RPMI7951 (cell line): ENCODE data around the gene FGR. TPM values are rescaled to one million over a fixed set of nuclear protein-coding genes. Genes with fewer than 3 reads are reported as not detected.

Experiments used
- DNase-seq: peaks from one replicate; pipeline ENCODE4 v3.0.0-alpha.2; 2012; ENCODE audit warnings: low read depth
- total RNA-seq: library from RNA; depleted of rRNA; stranded (reverse); fragments of >200 nt; shearing (Covaris generic); gene quantifications from 2 replicates; pipeline ENCODE4 v1.2.3, GENCODE V29; 2014

Gene FGR
- total RNA-seq, 1 experiment from 2014 or later = not detected

DNA sequence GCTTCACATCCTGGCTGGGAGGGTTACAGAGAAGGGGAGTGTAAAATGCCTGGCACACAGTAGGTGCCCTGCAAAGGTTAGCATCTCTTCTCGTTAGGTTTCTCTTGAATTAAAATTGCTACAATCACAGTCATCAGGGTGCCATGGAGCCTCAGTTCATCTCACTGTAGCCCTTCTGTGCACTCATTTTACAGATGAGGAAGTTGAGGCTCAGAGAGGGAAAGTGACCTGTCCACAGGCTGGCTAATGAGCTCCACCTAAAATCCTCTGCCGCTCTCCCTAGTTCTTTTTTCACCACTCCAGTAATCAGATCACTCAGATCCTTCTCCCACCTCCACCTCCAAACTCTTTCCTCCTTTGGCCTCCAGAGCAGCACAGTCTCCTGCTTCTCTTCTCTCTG lies 17.6 kb downstream of the FGR start:
- DNase-seq = no peak

GRCh38 chr1:27616441-27616840 lies 18.5 kb downstream of the FGR start:
- DNase-seq = no peak

DNA sequence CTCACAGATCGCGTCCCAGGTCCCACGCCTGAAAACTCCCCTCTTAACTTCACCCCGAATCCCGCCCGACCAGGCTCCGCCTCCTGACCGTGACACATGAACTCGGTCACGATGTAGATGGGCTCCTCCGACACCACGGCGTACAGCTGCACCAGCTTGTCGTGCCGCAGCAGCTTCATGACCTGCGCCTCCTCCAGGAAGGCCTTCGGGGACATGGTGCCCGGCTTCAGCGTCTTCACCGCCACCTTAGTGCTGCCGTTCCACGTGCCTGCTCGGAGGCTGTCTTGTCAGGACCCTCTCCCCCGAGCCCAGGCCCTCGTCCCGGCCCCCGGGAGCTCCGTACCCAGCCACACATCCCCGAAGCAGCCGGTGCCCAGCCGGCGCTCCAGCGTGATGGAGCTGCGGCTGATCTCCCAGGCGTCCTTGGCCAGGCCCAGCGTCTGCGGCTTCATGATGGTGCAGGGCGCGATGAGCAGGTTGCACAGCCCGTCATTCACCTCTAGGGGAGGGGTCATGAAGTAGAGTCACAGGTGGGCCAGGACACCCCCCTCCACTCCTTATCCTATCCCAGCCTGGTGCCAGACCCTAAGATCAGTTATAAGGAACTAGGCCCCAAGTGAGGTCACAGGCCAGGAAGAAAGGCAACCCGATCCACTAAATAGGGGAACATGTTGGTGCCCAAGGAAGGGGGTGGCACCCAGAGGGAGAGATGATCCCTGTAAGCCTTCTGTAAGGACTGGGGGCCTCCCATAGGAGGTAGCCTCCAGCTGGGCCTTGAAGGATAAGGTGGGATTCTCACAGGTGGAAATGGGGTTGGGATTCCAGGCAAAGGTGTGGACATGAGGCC lies 19.4 kb downstream of the FGR start:
- no peak for DNase-seq

DNA sequence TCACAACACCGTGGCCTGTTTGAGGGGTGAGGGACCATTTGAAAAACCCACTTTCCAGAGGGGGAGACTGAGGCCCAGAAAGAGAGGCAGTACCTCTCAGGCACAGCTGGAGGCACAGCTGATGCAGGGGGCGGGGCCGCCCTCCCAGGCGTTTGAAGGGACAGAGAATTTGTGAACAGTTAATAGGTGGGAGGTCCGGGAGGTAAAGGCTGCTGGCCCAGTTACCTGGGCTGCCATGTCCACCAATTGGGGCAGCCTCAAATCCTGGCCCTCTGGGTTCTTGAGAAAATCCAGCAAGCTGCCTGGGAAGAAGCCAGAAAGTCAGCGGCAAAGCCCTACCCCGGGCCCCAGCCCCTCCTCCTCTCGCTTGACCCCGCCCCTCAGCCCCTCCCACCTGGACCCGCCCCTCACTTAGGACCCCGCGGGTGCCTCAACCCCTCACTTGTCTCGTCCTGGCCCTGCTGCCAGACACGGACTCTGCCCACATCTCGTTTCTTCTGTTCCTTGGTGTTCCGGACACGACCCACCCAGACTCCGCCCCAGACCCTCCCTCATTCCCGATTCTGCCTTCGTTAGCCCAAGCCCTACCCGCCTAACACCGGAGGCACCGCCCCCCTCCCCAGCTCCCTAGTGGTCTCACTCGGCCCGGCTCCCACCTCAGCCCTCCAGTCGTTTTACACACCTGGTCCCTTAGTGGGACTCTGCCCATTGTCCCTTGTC lies 20.2 kb downstream of the FGR start:
- no peak for DNase-seq

GRCh38 chr1:27614043-27614624 lies 20.9 kb downstream of the FGR start:
- no peak for DNase-seq

DNA sequence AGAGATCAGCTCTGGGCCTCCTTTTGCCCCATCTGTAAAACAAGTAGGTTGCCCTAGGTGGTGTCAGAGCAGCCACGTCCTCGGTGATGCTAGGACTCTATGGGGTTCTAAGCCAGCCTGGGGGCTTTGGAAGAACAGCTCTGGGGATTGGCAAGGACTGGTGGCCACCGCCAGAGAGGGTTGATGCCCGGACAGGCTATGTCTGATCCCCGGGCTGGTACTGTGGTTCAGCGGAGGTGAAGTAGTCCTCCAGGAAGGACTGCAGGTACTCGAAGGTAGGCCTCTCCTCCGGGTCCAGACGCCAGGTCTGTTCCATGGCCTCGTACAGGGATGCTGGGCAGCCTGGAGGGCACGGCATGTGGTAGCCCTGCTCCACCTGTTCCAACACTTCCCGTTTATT lies 22.3 kb downstream of the FGR start:
- DNase-seq = no peak

DNA sequence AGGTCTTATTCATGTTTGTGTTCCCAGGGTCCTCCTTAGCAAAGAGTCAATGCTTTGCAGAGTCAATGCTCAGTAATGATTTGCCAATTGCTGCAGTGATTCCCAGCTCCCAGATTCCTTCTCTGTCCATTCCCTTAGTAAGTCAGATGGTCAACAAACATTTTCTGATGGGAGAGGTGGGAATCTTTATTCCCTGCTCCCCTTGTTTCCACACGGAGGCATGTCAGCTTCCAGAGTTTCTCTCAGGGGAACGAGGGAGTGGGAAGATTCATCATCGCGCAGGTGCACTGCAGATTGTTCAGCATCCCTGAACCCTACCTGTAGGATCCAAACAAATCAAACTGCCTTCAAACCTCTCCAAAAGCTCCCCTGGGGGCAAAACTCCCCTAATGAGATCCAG lies 23.5 kb downstream of the FGR start:
- DNase-seq = no peak

DNA sequence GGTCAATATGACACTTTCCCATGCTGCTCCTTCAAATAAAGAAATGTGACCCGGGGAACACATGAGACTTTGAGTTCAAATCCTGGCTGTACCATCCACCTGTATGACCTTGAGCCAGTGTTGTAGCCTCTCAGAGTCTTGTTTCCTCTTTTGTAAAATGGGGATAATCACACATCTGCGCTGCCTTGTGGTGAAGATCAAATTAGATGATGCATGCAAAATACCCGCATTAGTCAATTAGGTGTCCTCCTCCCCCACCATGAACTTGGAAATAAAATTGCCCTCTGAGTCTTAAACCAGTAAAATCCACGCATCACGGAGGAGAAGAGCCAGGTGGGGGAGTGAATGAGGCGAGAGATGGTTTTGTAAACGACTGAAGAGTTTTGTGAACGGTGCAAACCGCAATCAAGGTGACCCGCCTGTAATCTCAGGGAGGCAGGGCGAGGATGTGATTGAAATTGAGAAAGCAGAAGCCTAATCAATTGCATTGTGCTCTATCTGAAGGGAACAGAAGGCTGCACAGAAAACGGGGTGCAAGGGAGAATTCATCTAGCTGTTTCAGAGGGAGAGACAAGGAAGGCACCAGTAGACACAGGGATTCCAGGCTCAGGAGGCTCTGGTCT lies 25.3 kb downstream of the FGR start:
- DNase-seq = no peak

GRCh38 chr1:27609210-27609555 lies 25.8 kb downstream of the FGR start:
- no peak for DNase-seq

DNA sequence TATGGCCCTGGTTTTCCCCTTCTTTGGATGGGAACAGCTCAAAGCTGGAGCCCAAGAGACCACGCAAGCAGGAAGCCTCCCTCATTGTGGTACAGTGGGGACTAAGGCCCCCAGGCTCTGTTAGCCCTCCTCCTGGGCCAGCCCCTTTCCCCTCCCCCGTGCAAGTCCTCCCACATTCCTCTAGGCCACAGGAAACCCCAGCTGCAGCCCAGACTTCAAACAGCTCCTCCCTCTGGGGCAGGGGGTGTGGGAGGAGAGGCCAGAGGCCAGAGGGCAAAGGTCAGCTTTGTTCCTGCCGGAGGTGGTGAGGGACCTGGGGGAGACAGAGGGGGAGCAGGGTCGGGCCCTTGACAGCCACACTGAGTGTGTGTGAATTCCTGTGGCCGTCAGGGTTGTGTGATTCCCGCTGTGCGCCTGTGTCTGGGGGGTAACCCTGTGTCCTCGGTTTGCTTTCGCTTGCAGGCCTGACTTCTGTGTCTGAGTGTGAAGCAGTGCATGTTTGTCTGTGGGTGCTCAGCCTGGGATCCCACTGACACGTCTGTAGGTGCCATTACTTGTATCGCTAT lies 27.7 kb downstream of the FGR start:
- peak; percentile 49 for DNase-seq

DNA sequence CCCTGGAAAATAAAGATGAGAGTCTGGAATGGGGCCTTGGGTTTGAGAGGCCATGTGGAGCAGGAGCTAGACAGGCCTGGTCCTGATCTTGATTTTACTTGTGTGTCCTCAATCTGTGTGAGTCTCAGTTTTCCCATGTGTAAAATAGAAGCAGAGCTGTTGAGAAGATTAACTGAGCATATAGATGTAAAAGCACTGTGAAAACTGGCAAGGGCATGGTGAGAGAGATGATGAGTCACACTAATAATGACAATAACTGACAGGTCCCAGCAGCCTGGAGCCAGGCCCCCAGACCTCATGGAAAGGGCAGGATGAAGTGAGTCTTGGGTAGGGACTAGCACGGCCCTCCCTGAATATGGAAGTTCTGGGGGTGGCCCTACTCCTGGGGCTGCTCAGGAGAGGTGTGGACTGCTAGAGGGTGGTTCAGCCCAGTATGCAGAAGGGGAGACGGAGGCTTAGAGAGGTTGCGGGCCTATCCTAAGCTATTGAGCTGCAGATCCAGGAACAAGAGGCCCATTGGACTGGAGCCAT lies 28.2 kb downstream of the FGR start:
- peak; percentile 39 for DNase-seq

DNA sequence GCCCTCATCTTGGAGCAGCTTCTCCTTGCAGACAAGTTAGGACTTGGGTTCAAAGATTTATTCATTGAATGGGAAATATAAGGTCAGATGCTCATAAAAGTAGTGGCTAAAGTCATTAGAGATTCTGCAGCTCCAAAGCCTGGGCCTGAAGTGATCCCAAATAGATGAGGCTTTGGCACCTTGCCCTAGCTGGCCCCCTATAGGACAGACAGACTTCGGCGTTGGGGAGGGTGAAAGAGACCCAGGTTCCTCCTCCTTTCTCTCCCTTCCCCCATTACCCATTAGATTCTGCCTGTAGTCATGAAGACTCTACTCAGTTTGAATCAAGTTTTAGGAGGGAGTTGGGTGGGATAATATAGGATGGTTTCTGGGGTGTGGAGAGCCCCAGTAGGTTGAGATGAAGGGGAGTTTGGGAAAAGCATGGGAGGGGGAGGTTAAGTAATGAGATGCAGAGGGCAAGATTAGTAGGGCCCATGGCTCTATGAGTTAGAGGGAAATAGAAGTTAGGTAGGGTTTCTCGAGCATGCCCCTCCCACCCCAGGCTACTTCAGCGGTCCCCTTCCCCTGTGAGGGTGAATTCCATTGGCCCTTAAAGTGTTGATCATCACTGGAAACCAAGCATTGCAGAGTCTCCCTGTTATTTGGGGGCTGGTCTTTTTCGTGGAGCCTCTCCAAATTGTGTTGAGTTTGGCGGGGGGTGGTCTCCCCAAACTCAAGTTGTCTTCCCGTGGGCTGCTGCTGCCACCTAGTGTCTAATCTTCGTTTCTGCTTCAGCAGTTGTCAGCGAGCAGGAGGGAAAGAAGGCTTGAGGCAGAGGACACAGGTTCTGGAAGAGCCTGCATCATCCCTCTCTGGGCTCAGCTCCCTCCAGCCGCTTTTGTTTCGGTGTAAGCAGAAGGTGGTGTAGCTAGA lies 28.9 kb downstream of the FGR start:
- DNase-seq = peak; percentile 60

DNA sequence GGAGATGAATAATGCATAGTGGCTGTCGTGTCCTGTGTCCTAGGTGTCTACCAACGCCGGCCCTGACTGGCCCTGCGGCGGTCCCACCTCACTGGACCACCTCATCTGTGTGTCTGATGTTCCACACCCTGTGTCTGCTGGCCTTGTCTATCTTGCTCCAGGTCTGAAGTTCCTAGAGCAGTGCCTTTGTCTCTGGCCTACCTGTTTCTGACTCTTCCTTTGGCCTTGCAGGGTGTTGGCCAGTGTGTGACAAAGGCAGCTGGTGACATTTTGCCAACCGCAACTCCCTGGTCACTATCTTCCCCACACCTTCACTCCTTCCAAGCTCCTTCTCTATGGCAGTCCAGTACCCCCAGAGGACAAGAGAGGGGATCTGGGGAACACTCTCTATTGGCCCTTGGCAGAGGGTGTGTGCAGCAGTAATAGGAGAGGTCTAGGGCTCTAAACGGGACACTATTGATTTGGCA lies 29.7 kb downstream of the FGR start:
- no peak for DNase-seq

DNA sequence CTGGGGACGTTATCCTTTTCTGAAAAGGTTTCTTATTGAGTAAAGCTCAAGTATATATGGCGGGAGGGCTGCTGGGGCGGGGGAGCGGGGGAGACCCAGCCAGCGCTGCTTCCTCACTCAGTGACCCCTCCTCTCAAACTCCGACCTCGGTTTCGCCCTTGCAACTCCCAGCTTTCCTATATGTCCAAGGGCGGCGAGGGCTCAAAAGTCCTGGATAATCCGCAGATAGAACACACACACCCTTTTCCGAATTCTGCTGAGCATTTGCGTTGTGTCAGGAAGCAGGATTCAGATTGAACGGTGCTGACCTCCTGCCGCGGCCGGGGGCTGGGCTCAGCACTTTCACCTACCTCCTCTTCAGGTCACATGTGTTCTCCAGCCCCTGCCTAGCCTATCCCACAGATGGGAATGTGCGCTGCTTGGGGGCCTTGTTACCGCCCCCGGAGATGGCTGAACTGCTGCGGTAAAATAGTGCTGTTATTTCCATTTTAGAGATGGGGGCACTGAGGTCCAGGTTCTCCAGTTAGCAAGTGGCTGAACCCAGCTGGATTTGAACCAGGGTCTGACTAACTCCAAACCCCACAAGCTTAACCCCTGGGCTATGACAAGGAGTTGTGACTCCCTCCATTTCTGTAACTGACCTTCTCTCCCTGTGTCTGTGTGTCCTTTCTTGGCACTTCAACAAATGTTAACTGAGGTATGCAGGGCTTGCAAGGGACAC lies 30.2 kb downstream of the FGR start:
- no peak for DNase-seq

GRCh38 chr1:27603681-27604578 lies 31.1 kb downstream of the FGR start, which contains the start of gene AHDC1:
Gene AHDC1, minus strand, starts transcription at chr1:27604144. Its CDS starts 52,029 bp downstream, at chr1:27552115.
- DNase-seq = peak; percentile 87

GRCh38 chr1:27603309-27603680 lies 31.7 kb downstream of the FGR start:
- no peak for DNase-seq

DNA sequence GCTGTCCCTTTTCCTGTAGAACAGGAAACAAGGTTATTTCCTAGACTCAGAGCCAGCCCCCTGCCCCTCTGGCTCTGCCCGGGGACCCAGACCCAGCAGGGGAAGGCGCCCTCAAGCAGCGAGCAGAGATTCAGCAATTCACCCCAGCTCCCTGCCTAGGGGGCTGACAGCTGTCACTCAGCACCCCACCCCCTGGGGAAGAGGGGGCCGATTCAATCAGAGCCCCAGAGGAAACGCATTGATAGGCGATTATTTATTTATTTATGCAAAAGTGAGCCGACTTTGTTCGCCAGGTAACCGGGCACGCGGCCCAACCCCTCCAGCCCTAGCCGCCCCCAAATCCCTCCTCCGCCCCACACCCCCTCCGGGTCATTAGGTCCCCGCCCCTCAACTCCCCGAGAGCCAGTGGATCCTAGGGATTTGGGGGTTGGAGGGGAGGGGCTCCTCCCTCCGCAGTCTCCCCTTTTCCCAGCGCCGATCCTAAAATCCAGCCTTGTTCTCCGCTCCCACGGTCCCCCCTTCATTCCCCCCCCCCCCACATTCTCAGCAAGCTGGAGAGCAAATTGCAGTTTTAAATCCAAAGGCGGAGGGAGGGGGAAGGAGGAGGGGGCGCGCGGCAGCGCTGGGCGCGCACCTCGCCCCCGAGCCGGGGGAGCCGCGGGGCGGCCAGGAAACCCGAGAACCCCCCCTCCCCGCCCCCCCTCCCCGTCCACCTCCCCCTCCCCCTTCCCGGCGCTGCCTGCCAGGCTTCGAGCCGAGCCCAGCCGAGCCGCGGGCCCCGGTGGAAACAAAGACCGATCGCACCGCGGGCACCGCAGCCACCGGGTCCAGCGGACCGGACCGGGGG lies 32.3 kb downstream of the FGR start:
- DNase-seq = no peak
